Neutrophil (primary cell): ENCODE results near the gene EFNA2.

Experiments used
- H3K27ac ChIP-seq: fragments of 200-600 bp; sonication (generic); 2 replicates; pipeline ENCODE4 v1.5.1; 2016; ENCODE audit warnings: mild to moderate bottlenecking, moderate library complexity
- H3K27me3 ChIP-seq: fragments of 200-600 bp; sonication (generic); 2 replicates; pipeline ENCODE4 v1.6.0; 2016; ENCODE audit warnings: mild to moderate bottlenecking
- H3K36me3 ChIP-seq: fragments of 200-600 bp; sonication (generic); 2 replicates; pipeline ENCODE4 v1.5.1; 2017
- H3K4me1 ChIP-seq, 2 experiments: fragments of 200-600 bp in 1 of 2; sonication (generic) in 1 of 2; 1 replicate in 1 of 2; 2 replicates in 1 of 2; pipeline versions ENCODE4 v1.5.1 to v1.6.1; 2013 to 2016; ENCODE audit warnings: low read depth in 1 of 2, low read length in 1 of 2, mild to moderate bottlenecking in 1 of 2, moderate library complexity in 1 of 2; ENCODE audit not compliant: control insufficient read depth in 1 of 2, insufficient read depth in 1 of 2
- H3K4me3 ChIP-seq, 2 experiments: fragments of 200-600 bp in 1 of 2; sonication (generic) in 1 of 2; 1 replicate in 1 of 2; 2 replicates in 1 of 2; pipeline ENCODE4 v1.5.1; 2013 to 2016; ENCODE audit warnings: low read depth in 1 of 2, low read length in 1 of 2, mild to moderate bottlenecking in 1 of 2, moderate library complexity in 1 of 2
- H3K9me3 ChIP-seq: fragments of 200-600 bp; sonication (generic); 2 replicates; pipeline ENCODE4 v1.5.1; 2016
- CTCF ChIP-seq: fragments of 200-600 bp; sonication (generic); IDR thresholded peaks from 2 replicates; pipeline ENCODE4 v1.5.1; 2016; ENCODE audit warnings: antibody characterized with exemption

The EFNA2 gene

GRCh38 chr19:1252221-1252820, 33.4 kb upstream of the EFNA2 start:
- Histone ChIP-seq H3K27me3 (no peaks in the 10 kb centered on the region), H3K36me3 (peaks cover 73% of the 10 kb centered on the region), H3K4me1 (peaks cover 46 to 54% of the 10 kb centered on the region in 2 experiments), H3K9me3 (peaks cover 14% of the 10 kb centered on the region), H3K27ac (peak overlapping the region; percentile 100), H3K4me3 (peak overlapping the region; percentile 75 to 98)
- TF ChIP-seq CTCF = no peak

- Histone ChIP-seq H3K4me1 (peaks cover 46 to 54% of the 10 kb centered on the region in 2 experiments), H3K4me3 (peak overlapping the region; percentile 75 to 98), H3K9me3 (peaks cover 14% of the 10 kb centered on the region), H3K27ac (peak overlapping the region; percentile 100), H3K36me3 (peaks cover 79% of the 10 kb centered on the region), H3K27me3 (no peaks in the 10 kb centered on the region)
- peak; percentile 55 for TF ChIP-seq CTCF
Observed at GRCh38 chr19:1252821-1253513, 32.7 kb upstream of the EFNA2 start.

GRCh38 chr19:1253514-1254080, 32.1 kb upstream of the EFNA2 start:
- no peak for TF ChIP-seq CTCF
- Histone ChIP-seq H3K27ac (peak overlapping the region; percentile 100), H3K4me3 (peak overlapping the region; percentile 75 to 98), H3K4me1 (peaks cover 52 to 54% of the 10 kb centered on the region in 2 experiments), H3K27me3 (no peaks in the 10 kb centered on the region), H3K9me3 (peaks cover 14% of the 10 kb centered on the region), H3K36me3 (peaks cover 85% of the 10 kb centered on the region)

- peaks cover 57 to 59% of the 10 kb centered on the region in 2 experiments for H3K4me1 ChIP-seq
- peak overlapping the region; percentile 100 for H3K27ac ChIP-seq
- H3K9me3 ChIP-seq = peaks cover 14% of the 10 kb centered on the region
- H3K4me3 ChIP-seq = peak overlapping the region; percentile 75 to 98
- TF ChIP-seq CTCF = no peak
- H3K36me3 ChIP-seq = peaks cover 90% of the 10 kb centered on the region
- H3K27me3 ChIP-seq = no peaks in the 10 kb centered on the region
Observed at GRCh38 chr19:1254081-1254527, 31.6 kb upstream of the EFNA2 start.

GRCh38 chr19:1254530-1255185, 31.0 kb upstream of the EFNA2 start:
- Histone ChIP-seq H3K27me3 (no peaks in the 10 kb centered on the region), H3K9me3 (peaks cover 14% of the 10 kb centered on the region), H3K4me1 (peaks cover 62 to 65% of the 10 kb centered on the region in 2 experiments), H3K4me3 (peak overlapping the region; percentile 75 to 98), H3K36me3 (peaks cover 96% of the 10 kb centered on the region), H3K27ac (peak overlapping the region; percentile 100)
- no peak for TF ChIP-seq CTCF
